GM21529 (cell line): ENCODE results near the gene CORO7.
A peak's percentile ranks its signal among the peaks of the same experiment; 100 is the strongest.

ENCODE experiments used
- ATAC-seq: cut with Tn5 transposase; IDR thresholded peaks from one replicate; pipeline ENCODE4 v1.9.1; 2021; ENCODE audit not compliant: unreplicated experiment

CORO7 gene

DNA sequence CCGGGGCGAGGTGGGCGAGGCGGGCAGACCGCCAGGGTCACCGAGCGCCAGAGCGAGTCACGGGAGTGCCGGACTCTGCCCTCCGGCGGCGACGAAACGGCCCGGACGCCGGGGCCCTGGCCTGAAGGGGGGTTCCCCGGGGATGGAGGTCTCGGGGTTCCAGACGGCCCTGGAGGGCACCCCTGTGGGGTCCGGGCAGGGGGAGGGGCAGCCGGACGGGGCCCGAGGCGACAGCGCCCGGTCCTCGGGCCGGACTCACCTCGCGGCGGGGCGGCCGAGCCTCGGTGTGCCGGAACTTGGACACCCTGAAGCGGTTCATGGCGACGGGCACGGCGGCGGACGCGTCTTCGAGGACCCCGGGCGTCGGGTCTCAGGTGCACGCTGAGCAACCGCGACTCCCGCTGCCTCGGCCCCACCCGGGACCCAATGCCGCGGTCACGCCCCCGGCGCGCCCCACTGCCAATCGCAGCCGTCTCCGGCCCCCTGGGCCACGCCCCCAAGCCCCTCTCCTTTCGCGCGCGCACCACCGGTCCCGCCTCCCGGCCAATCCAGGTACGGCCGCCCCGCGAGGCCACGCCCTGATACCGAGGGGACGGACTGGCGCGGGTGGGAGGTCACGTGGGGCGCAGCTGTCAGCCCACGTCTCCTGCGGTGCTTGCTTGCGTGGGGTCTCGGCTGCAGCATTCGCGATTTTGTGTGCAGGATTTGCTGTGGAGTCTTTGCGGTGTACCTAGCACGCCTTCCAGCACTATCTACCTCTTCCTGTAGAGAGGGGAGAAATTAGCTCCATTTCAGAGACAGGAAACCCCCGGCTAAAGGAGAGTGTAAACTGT, at the start of gene CORO7:
Gene CORO7, minus strand, starts transcription at position 397 of the 833 bp plus-strand sequence. Its CDS starts 78 bp downstream, at position 319.
- peak; percentile 58 for ATAC-seq

DNA sequence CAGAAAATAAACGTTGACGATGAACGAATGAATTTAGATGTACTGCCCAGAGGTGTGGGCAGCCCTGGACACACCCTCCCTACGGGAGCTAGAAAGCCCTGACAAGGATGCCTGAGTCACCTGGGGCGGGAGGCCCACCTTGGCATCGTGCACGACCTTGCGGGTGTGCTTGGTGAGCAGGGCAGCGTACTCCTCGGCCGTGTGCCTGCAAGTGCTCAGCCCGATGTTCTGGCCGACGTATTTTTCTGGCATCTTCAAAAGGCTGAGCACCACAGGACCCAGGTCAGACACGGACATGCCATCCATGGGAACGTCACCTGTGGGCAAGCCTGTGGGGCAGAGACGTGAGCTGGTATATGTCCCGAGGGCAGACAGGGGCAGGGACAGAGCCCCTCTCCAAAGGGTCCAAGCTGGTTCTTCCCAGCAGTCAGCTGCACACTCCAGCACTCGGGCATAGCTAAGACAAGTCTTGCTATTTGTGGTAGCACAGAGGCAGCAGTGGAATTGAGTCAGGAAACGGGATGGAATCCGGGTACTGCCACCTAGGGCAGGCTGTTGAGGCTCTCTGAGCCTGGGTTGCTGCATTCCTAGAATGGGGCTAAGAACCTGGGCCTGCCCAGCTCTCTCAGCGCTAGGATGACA, 47.2 kb upstream of the CORO7 start:
- ATAC-seq, result no peak

DNA sequence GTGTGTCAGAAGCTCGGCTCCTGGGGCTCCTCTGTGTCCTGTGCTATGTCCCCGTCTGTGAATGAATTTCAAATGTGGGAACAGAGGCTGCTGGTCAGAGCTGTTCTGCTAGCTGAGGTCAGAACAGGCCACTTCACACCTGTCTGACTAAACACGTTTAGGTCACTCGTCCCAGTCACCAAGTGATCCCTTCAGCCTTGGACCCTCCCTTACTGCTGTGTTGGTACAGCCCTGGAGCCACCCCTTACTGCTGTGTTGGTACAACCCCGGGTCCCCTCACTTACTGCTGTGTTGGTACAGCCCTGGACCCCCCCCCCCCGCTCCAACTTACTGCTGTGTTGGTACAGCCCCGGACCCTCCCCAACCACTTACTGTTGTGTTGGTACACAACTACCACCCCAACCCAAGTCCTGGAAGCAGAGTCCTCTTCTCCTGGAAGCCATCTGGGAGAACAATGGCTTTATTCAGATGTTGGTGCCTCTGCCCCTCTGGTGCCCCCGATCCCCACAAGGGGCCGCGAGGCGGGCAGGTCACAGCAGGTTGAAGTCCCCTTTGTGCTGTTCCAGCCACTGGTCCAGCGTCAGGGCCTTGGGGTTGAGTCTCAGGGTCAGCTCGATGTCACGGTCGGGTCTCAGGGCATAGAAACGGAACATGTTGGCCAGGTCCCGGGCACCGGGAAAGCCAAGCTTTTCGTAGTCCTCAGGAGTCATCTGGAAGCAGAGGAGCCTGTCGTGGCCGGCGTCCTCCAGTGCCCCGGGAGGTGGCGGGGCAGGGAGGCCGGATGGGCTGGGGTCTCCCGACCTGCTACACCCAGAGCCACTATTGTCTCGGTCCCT, 45.1 kb upstream of the CORO7 start:
- ATAC-seq, result no peak

DNA sequence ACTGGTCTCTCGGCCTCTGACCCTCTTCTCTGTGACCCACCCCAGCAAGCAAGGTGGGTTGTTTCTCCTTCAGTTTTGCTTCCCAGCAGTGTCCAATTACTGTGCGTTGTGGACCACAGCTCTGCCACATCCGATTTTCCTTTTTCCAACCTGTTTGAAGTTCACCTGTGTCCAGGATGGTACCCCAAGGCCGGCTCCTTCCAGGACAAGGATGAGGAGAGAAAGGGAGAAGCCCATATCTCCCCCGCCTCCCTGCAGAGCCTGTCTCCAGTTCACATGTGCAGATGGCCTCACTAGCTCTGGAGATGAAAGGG, 44.5 kb upstream of the CORO7 start:
- no peak for ATAC-seq

DNA sequence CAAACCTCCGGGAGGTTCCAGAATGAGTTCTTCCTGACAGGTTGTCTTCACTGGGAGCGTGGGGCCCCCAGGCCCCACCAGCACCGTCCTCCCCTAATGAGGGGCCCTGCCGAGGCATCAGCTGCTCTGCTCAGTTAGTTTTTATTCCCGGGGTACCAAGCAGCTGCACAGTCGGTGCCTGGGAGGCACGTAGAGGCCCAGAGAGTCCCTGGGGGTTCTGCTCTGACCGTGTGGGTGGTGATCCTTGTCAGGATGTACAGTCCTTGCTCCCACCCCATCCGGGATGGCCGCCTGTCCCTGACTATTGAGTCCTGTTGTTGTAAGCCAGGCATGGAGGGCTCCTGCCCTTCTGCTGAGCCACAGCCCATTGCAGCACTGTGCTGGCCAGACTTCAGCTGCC, 39.6 kb upstream of the CORO7 start:
- ATAC-seq, result no peak

DNA sequence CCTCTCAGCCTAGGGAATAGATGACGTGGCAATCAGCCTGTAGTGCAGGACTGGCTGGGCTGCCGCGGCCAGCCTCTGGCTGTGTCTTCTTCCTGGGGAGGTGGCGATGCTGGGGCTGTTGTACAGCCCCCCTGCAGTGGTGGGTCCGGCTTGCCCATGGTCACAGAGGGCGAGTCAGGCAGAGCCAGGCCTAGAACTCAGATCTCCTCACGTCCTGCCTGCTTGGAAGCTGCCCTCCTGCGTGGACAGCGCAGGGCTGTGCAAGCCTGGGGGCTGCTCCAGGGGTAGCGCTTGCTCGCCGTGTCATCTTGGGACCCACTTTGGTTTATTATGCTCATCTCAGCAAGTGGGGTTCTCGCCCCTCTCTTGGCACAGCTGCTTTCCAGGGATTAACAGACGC, 38.7 kb upstream of the CORO7 start:
- no peak for ATAC-seq

DNA sequence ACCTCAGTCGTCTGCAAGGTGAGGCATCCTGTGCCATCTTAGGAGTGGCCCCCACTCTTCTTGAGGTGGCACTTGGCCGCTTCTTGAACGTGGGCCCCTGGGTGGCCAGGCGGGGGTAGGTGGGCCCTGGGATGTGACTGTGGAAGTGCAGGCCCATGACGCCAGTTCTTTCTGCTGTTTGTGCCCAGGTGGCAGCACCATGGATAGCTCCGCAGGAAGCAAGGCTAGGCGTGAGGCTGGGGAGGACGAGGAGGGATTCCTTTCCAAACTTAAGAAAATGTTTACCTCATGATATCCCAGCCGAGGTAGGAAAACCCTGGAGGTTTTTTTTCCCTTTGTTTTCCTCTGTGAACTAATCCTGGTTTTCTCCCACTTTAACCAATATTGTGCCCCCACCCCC, 38.2 kb upstream of the CORO7 start:
- no peak for ATAC-seq

DNA sequence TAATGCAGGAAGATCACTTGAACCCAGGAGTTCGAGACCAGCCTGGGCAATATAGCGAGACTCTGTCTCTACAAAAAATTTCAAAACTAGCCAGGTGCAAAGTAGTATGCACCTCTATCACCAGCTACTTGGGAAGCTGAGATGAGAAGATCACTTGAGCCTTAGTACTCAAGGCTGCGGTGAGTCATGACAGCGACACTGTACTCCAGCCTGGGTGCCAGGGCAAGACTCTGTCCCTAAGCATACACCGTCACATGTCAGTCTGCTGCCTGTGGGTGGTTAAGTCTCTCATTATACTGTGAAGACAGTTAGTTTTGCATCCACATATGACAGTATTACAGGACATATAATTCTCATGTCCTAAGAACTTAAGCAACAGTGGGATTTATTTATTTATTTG, 36.3 kb upstream of the CORO7 start:
- no peak for ATAC-seq

DNA sequence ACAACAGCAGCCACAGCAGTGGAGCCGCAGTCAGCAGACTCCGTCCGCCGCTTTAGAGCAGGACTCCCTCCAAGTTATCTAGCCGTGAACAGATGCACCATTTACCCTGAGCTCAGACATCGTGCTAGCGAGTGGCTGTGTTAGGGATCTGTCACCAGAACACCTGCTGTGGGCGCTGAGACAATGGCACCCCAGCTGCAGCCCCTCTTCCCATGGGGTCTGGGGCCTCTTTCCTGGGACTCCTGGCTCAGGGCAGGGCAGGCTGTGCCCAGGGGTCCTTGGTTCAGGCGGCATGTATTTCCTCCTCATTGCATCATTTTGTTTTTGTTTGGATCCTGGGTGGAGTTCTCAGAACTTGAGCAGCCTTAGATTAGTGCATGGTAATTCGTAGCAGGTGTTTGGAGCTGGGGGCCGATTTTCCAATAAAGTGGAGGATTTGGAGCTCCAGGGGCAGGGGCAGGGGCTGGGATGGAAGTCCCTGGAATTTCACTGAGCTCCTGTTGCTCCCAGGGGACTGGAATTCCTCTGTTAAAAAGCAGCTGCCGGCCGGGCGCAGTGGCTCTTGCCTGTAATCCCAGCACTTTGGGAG, 34.6 kb upstream of the CORO7 start:
- ATAC-seq, result no peak

DNA sequence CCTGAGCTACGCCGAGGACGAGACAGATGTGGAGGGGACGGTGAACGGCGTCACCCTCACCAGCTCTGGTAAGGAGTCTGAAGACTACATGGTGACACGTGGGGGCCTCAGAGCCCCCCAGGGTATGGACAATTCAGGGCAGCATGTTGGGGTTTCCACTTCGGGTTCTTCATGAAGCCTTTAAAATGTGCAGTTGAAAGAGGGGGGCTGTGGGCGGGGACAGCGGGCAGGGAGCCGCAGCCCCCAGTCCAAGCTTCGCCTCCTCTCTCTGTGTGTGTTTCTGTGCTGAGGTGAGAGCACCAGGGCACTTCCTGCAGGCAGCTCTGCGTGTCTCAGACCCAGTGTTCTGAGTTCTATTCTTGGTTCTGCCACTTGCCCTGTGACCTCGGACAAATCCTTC, 34.0 kb upstream of the CORO7 start:
- ATAC-seq, result no peak

DNA sequence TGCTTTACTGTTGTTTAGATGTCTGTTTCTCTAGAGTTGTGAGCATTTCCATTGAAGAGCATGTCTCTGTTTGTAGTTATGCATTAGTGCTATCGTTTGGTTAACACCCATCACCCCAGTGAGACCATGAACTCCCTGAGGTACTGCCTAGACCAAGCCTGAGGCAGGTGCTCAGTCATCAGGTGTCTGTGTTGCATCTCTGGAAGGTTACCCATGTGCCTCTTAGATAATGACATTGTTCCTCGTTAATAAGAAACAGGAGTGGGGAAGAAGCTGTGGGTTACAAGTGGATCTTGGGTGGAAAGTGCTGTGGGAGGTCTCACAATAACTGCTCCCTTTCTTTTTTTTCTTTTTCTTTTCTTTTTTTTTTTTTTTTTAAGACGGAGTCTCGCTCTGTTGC, 27.6 kb upstream of the CORO7 start:
- no peak for ATAC-seq

DNA sequence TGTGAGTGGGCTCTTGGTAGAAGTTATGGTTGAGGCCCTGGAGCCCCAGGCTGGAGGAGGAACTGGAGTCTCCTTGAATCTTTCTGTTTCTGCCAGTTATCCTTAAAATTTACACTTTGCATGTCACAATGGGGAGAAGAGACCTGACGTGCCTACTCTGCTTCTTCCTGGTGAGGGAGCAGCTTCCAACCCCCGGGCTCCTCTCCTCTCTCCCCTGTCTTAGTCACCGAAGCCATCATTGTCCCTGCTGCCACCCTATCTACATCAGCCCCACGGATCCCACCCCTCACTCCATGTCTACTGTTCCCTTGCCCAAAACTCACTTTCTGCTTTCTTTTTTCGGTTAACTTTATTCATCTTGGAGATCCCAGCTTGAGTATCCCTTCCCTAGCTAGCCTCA, 26.9 kb upstream of the CORO7 start:
- ATAC-seq, result no peak

DNA sequence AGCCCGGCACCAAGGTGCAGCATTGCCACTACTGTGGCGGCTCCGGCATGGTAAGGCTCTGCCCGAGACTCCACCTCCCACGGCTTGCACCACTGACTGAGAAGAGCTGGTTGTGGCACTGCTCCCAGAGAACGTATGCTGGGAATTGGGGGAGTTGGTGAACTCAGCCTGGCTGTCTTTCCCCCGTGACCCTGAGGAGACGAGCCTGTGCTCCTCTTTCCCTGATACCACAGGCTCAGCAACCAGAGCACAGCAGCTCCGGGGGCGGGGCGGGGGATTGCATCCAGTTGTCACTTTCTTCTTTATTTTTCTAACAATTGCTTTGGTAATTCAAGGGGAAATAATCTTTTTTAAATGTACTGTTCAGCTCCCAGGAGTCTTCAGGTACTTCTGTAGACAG, 26.0 kb upstream of the CORO7 start:
- ATAC-seq, result no peak

DNA sequence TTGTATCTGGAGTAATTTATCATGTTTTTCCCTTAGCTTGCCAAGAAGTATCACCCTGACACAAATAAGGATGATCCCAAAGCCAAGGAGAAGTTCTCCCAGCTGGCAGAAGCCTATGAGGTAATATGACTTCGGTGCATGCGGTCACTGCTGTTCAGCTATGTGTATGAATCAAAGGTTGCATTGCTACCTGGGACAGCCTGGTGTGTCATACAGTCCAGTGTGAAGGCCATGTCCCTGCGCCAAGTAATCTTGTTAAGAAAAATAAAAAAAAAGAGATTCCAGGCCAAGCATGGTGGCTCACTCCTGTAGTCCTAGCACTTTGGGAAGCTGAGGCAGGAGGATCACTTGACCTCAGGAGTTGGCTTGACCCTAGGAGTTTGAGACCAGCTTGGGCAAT, 21.0 kb upstream of the CORO7 start:
- no peak for ATAC-seq

DNA sequence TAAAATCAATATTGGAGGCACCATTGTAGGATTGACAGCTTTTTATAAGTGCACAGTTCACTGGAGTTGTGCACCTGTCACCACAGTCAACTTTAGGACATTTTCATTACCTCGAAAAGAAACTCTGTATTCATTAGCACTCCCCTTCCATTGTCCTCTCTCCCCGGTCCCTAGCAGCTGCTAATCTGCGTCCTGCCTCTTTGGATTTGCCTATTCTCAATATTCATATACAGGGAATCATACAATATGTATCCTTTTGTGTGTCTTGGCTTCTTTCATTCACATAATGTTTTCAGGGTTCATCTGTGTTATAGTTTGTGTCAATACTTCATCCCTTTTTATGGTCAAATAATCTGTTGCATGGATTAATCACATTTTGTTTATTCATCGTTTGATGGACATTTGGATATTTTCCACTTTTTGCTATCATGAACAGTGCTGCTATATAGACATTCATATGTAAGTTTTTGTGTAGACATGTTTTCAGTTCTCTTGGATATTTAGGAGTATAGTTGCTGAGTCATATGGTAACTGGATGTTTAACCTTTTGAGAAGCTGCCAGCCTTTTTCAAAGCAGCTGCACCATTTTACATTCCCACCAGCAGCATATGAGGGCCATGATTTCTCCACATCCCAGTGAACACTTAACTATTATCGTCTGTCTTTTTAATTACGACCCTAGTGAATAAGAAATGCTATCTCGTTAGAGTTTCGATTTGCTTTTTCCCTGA, 19.1 kb upstream of the CORO7 start:
- no peak for ATAC-seq

DNA sequence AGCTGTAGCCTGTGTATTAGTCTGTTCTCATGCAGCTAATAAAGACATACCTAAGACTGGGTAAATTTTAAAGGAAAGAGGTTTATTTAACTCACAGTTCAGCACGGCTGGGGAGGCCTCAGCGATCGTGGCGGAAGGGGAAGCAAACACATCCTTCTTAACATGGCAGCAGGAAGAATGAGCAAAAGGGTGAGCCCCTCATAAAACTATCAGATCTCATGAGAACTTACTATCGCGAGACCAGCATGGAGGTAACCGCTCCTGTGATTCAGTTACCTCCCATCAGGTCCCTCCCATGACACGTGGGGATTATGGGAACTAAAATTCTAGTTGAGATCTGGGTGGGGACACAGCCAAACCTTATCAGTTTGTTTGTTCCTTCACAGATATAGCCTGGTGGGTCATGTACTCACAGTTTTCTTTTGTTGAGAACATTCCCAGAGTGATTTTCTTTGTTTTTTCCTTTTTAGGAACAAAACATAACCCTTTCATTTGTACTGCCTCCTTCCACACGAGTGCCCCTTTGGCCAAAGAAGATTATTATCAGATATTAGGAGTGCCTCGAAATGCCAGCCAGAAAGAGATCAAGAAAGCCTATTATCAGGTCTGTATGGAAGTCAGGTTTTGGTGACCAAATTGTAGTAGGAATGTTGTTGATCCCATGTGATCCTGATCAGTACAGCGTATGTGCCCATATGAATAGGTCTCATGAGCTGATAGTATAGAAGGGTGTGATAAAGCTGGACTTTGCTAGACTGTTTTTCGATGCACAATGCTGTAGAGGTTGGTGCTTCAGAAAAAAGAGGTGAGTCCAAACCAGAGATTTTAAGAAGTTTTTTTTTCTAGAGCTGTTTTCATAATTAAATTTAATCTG, 17.8 kb upstream of the CORO7 start:
- ATAC-seq, result no peak

DNA sequence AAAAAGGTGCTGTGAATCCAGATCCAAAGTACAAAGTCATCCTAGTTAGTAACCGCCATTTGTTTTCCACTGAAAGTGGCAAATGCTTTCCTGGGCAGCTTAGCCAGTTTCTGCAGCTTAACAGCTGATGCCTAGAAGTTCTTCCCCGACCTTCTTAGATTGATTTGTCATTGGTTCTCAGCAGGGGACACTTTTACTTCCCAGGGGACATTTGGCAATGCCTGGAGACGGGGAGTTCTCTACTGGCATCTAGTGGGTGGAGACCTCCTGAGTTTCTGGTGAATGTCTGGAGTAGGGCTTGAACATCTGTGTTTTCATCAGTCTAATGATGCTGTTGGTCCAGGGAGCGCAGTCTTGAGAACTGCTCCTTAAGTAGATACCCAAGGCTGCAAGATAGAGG, 16.8 kb upstream of the CORO7 start:
- no peak for ATAC-seq

DNA sequence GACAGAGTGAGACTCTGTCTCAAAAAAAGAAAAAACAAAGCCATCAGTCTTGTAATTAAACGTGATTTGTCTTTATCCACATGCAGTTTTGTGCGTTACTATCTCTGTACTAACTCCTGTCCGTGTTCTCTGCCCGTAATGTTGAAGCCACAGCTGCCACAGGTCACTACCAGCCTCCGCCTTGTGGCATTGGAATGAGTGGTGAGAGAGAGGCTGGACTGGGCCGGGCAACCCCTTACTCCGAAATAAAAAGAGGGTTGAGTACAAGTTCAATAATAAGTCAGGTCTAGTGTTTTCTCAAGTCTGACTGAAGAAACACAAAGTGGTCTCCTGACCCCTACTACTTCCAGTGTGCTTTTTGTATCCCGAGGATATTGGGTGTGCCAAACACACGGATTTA, 14.6 kb upstream of the CORO7 start:
- no peak for ATAC-seq

DNA sequence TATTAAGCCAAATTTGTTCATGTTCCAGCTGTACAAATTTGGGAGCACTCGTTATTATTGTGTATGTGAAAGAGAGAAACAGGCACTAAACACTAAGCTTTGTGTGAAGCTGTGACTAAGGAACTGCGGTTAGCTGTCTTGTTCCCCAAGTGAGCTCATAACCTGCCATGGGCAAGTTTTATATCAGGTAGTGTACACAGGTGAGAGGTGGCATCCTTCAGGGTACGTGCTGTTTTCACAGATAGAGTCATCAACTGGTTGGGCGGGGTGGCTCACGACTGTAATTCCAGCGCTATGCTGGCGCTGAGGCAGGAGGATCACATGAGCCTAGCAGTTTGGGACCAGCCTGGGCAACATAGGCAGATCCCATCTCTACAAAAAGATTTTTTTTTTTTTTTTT, 12.1 kb upstream of the CORO7 start:
- no peak for ATAC-seq
